Endothelial cell of coronary artery (primary cell): ENCODE data around the gene RAB10. TPM values are rescaled to one million over a fixed set of nuclear protein-coding genes. Genes with fewer than 3 reads are reported as not detected.

Experiments
- total RNA-seq: library from RNA; depleted of rRNA; stranded (reverse); fragments of >200 nt; gene quantifications from 2 replicates; pipeline ENCODE4 v1.2.3, GENCODE V29; 2014

RAB10 gene
- total RNA-seq = 112 and 141 TPM in 2 replicates

DNA sequence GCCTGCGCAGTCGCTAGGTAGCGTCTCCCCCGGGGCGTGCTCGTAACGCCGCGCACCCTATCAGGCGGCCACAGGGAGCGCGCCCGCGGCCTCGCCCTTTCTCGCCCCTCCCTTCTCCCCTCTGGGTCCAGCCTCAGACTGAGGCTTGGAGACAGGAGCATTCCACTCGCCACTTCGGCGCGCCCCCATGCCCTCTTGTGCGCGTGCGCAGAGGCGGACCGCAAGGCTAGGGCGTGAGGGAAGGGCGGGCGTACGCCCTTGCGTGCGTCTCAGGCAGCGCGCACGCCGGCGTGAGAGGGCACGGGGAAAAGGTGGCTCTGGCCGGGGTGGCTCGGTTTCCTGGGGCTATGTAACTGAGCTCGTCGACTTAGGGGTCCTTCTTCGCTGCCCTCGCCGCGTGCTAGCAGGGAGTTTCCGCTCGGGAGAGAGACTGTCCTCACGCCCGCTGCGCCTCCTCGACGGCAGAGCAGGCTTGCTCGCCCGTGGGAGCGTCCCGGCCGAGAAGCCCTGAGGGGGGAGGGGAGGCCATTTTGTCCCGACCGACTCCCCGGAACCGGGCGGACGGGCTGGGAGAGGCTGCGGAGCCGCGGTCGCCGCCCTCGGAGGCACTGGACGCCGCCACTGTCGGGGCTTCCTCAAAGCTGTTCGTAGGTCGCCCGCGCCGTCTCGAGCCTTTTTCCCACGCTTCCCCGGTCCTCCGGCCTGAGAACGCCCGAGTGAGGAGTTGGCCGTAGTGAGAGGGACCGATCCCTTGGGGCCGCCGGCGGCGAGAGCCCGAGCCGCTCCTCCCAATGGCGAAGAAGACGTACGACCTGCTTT lies at the start of gene RAB10:
TSS of gene RAB10 (plus strand) at position 267 of the 819 bp plus-strand sequence. CDS start at position 792, 525 bp downstream.

DNA sequence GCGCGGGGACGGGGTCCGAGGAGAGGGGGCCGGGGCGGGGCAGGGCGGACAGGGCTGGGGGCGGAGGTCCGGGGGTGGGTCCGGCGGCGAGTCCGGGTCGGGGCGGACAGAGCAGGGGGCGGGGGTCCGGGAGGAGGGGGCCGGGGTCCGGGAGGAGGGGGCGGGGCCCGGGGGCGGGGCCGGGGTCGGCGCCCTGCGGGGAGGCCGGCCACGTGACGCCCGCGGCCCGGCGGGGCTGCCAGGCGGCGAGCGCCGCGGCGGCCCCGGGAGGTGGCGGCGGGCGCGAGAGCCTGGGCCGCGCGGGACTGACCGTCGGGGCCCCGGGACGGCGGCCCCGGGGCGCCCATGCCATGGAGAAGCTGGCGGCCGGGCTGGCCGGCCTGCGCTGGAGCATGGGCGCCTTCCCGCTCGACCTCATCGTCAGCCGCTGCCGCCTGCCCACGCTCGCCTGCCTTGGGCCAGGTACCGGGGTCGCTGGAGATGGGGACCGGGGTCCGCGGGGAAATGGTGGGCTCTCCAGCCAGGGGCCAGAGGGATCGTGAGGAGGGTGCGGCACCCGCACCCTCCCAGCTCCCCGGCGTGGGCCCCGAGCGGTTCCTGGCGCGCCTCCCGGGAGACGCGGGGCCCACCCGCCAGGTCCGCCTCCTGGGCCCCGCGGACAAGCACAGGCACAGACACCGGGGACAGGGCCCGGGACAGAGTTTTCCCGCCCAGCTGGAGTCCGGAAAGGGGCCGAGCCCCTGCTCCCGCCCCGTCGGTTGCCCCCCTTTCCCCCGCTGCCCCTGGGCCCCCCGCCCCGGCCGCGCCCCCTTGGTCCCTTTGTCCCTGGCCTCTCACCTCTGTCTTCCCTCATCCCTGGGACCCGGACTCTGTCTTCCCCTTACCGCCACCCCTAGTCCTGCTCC lies 139.2 kb downstream of the RAB10 start, which contains the start of gene GAREM2:
TSS of gene GAREM2 (plus strand) at position 218 of the 905 bp plus-strand sequence. CDS start at position 351, 133 bp downstream.

Other genes with a start within 250 kb of the RAB10 start
- 4.7 and 5.6 TPM in 2 replicates for gene ASXL2, start 155.6 kb upstream of the RAB10 start, total RNA-seq
- gene KIF3C, start 51.6 kb upstream of the RAB10 start, total RNA-seq = 14.8 and 17.9 TPM in 2 replicates
- gene GAREM2, start 139.0 kb downstream of the RAB10 start, total RNA-seq = 0.63 and 1.0 TPM in 2 replicates
- 153 and 187 TPM in 2 replicates for gene HADHA, start 210.5 kb downstream of the RAB10 start, total RNA-seq
- 91.4 and 118 TPM in 2 replicates for gene HADHB, start 210.9 kb downstream of the RAB10 start, total RNA-seq